Right hindlimb (tissue), 1 donor: ENCODE results near the gene CCNG2.

Source experiments
- DNase-seq: peaks from one replicate; pipeline ENCODE4 v3.0.0-alpha.2; 2018

CCNG2 gene

GRCh38 chr4:77148078-77148477 is 8.9 kb upstream of the CCNG2 start:
- no peak for DNase-seq

GRCh38 chr4:77149789-77150188 is 7.2 kb upstream of the CCNG2 start:
- no peak for DNase-seq

GRCh38 chr4:77151241-77151640 is 5.8 kb upstream of the CCNG2 start:
- DNase-seq, result no peak

GRCh38 chr4:77152421-77152820 is 4.6 kb upstream of the CCNG2 start:
- DNase-seq, result no peak

- DNase-seq, result no peak
These were observed 4.0 kb upstream of the CCNG2 start for GRCh38 chr4:77153006-77153405.

GRCh38 chr4:77154065-77154464 is 2.9 kb upstream of the CCNG2 start:
- no peak for DNase-seq

GRCh38 chr4:77154761-77155499 is 2.1 kb upstream of the CCNG2 start:
- no peak for DNase-seq

GRCh38 chr4:77155631-77156452 is 1.2 kb upstream of the CCNG2 start:
- no peak for DNase-seq

GRCh38 chr4:77156533-77156911 is 485 bp upstream of the CCNG2 start:
- peak; percentile 98 for DNase-seq

- DNase-seq, result peak; percentile 96
These were observed 966 bp downstream of the CCNG2 start for GRCh38 chr4:77157859-77158486.

- no peak for DNase-seq
These were observed 1.5 kb downstream of the CCNG2 start for GRCh38 chr4:77158487-77158861.

- no peak for DNase-seq
These were observed 2.8 kb downstream of the CCNG2 start for GRCh38 chr4:77159806-77160205.

GRCh38 chr4:77163641-77164040 is 6.6 kb downstream of the CCNG2 start:
- DNase-seq, result no peak

- DNase-seq, result no peak
These were observed 10.2 kb downstream of the CCNG2 start for GRCh38 chr4:77167173-77167572.

GRCh38 chr4:77167866-77168265 is 10.9 kb downstream of the CCNG2 start:
- no peak for DNase-seq

- DNase-seq, result peak; percentile 34
These were observed 12.5 kb downstream of the CCNG2 start for GRCh38 chr4:77169481-77169880.

- no peak for DNase-seq
These were observed 13.9 kb downstream of the CCNG2 start for GRCh38 chr4:77170926-77171325.

GRCh38 chr4:77172336-77172735 is 15.3 kb downstream of the CCNG2 start:
- DNase-seq, result no peak

- DNase-seq, result no peak
These were observed 17.4 kb downstream of the CCNG2 start for GRCh38 chr4:77174426-77174825.

GRCh38 chr4:77175201-77175611 is 18.2 kb downstream of the CCNG2 start:
- no peak for DNase-seq

- DNase-seq, result no peak
These were observed 19.6 kb downstream of the CCNG2 start for GRCh38 chr4:77176640-77177039.

GRCh38 chr4:77177199-77177598 is 20.2 kb downstream of the CCNG2 start:
- DNase-seq, result peak; percentile 83

GRCh38 chr4:77178560-77178959 is 21.6 kb downstream of the CCNG2 start:
- peak; percentile 41 for DNase-seq

GRCh38 chr4:77179519-77179918 is 22.5 kb downstream of the CCNG2 start:
- DNase-seq, result no peak
